GM06990 (cell line): ENCODE results near the gene PHF19.

Experiments used
- DNase-seq: peaks from one replicate; pipeline ENCODE4 v3.0.0-alpha.2; 2011; ENCODE audit not compliant: insufficient read length; ENCODE audit errors: extremely low read depth
- H3K27me3 ChIP-seq: replicated peaks from 2 replicates; pipeline ENCODE4 v1.6.0; 2011; ENCODE audit warnings: low read length; ENCODE audit not compliant: control insufficient read depth, insufficient read depth
- H3K36me3 ChIP-seq: 2 replicates; pipeline ENCODE4 v1.5.1; 2011; ENCODE audit warnings: low read length; ENCODE audit not compliant: control insufficient read depth, insufficient read depth
- H3K4me3 ChIP-seq: replicated peaks from 2 replicates; pipeline ENCODE4 v1.5.1; 2011; ENCODE audit warnings: low read depth, mild to moderate bottlenecking, control low read depth, low read length
- TF ChIP-seq, protein P1 (sequence below): IDR thresholded peaks from 2 replicates; pipeline ENCODE4 v1.5.1; 2011; ENCODE audit warnings: low read length, control low read depth, mild to moderate bottlenecking, inconsistent platforms; ENCODE audit not compliant: insufficient read depth, poor library complexity, severe bottlenecking

Gene PHF19

DNA sequence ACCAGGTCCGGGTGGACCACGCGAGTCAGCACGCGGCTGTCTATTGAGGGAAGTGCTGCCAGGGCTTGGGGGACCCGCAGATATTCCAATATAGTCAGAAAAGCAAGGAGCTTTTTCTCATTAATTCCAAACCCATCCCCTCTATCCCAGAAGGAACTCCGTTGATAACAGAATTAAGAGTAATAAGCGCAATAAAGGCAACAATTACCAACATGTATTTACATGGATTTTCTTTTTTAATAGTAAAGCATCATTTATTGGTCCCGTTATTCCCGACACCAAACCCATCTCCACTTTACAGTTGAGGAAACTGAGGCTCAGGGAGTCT, 7.7 kb downstream of the PHF19 start:
- Histone ChIP-seq H3K36me3 (peaks cover 36% of the 10 kb centered on the region), H3K4me3 (peak overlapping the region; percentile 64), H3K27me3 (no peaks in the 10 kb centered on the region)
- no peak for DNase-seq
- TF ChIP-seq, protein P1, sequence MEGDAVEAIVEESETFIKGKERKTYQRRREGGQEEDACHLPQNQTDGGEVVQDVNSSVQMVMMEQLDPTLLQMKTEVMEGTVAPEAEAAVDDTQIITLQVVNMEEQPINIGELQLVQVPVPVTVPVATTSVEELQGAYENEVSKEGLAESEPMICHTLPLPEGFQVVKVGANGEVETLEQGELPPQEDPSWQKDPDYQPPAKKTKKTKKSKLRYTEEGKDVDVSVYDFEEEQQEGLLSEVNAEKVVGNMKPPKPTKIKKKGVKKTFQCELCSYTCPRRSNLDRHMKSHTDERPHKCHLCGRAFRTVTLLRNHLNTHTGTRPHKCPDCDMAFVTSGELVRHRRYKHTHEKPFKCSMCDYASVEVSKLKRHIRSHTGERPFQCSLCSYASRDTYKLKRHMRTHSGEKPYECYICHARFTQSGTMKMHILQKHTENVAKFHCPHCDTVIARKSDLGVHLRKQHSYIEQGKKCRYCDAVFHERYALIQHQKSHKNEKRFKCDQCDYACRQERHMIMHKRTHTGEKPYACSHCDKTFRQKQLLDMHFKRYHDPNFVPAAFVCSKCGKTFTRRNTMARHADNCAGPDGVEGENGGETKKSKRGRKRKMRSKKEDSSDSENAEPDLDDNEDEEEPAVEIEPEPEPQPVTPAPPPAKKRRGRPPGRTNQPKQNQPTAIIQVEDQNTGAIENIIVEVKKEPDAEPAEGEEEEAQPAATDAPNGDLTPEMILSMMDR = no peak

DNA sequence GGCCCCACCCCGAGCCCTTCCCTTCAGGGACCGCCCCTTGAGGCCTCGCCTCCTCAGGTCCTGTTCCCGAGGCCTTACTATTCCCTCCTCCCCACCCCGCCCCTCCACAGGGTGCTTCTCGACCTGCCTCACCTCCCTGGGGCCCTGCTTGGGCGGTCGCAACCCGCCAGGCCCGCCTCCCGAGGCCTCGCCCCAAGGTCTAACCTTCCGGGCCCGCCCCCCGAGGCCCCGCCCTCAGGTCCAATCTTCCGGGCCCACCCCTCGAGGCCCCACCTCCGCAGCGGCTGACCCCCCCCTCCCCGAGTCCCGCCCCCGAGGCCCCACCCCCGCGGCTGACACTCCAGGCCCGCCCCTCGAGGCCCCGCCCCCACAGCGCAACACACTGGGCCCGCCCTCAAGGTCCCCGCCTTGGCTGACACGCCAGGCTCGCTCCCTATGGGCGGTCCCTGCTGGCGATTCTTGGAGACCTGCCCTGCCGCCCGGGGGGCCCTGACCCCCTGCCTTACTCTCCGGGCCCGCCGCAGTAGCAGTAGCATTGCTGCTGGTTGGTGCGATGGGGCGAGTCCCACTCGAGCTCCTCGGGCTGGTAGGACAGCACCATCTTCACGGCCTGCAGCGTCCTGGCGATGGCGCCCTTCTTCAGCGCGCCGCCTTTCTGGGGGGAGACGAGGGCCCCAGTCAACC, 8.2 kb downstream of the PHF19 start:
- TF ChIP-seq, protein P1 = peak; percentile 75
- Histone ChIP-seq H3K4me3 (peak overlapping the region; percentile 64), H3K36me3 (peaks cover 35% of the 10 kb centered on the region), H3K27me3 (no peaks in the 10 kb centered on the region)
- peak; percentile 93 for DNase-seq

DNA sequence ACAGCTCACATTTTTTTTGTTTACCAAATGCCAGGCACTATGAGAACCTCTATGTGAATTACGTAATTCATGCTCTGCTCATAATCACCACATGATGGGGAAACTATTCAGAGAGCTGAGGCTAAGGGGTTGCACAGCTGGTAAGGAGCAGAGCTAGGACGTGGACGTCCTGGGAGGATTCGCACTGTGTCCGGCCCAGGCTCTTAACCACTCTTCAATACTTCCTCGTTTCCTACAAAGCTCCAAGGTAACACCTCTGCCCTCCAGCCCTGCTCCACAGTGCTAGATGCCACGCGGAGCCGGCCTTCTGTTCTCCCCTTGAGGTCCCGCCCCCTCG, 8.7 kb downstream of the PHF19 start:
- DNase-seq = no peak
- TF ChIP-seq, protein P1 = no peak
- Histone ChIP-seq H3K36me3 (peaks cover 38% of the 10 kb centered on the region), H3K4me3 (peak overlapping the region; percentile 59), H3K27me3 (no peaks in the 10 kb centered on the region)

DNA sequence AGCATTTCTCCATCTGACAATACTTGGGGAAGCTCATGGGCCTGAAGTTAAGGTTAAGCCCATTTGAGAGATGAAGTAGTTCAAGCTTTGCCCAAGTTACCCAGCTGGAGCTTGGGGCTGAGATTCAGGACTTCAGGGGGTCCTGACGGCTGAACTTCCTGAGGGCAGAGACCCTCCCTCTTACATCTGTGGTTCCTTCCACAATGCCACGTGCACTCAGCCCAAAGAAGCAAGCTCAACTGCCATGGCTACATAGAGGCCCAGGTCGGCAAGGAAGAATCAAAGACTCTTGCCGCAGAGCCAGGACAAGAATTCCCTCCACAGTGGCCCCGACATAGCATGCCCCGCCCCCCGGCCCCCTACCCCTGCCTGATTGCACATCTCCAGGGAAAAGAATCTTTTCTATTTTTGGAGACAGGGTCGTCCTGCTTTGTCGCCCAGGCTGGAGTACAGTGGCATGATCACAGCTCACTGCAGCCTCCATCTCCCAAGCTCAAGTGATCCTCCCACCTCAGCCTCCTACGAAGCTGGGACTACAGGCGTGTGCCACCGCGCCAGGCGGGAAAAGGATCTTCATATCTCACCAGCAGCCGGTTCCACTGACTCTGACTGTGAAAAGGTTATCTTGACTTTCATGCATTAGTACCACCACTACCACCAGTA, 9.2 kb downstream of the PHF19 start:
- TF ChIP-seq, protein P1 = no peak
- no peak for DNase-seq
- Histone ChIP-seq H3K4me3 (peak overlapping the region; percentile 59), H3K27me3 (no peaks in the 10 kb centered on the region), H3K36me3 (peaks cover 36% of the 10 kb centered on the region)

DNA sequence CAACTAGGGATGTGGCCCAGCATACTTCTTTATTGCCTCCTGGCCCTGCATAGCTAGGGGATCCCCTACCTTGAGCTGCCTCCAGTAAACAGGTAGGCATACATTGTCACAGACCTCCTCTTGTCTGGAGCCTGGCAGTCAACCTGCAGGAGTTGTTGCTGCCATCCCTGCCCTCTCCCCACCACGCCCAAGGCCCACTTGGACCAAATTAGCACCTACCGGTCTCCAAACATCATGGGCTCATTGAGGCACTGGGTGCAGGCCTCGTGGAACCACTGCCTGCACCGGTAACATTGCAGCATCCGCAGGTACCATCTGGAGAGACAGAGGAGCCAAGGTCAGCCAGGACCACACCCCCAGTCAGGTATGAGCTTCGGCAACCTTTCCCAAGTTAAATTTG, 10.3 kb downstream of the PHF19 start:
- Histone ChIP-seq H3K4me3 (no peak overlapping the region), H3K27me3 (no peaks in the 10 kb centered on the region), H3K36me3 (peaks cover 42% of the 10 kb centered on the region)
- no peak for DNase-seq
- TF ChIP-seq, protein P1 = no peak
